Placental epithelial cell (primary cell): Measurements from ENCODE around the gene KRT33A. TPM values are rescaled to one million over a fixed set of nuclear protein-coding genes. Genes with fewer than 3 reads are reported as not detected.

ENCODE experiments used
- total RNA-seq: library from RNA; depleted of rRNA; stranded (reverse); fragments of >200 nt; gene quantifications from 2 replicates; pipeline ENCODE4 v1.2.3, GENCODE V29; 2012

Gene KRT33A
- not detected in 2 replicates for total RNA-seq

GRCh38 chr17:41350381-41350878, at the start of gene KRT33A:
Gene KRT33A (minus strand): TSS chr17:41350828. CDS start chr17:41350767, 61 bp downstream.

GRCh38 chr17:41396996-41397660, 46.5 kb upstream of the KRT33A start, which contains the start of gene KRT31:
Gene KRT31 (minus strand): TSS chr17:41397608. CDS start chr17:41397539, 69 bp downstream.

GRCh38 chr17:41381943-41382342, 31.3 kb upstream of the KRT33A start, which contains the start of gene KRT34:
Gene KRT34 (minus strand): TSS chr17:41382306. CDS start chr17:41382246, 60 bp downstream.

GRCh38 chr17:41369713-41370112, 19.1 kb upstream of the KRT33A start, which contains the start of gene KRT33B:
Gene KRT33B (minus strand): TSS chr17:41369813. CDS start chr17:41369750, 63 bp downstream.

GRCh38 chr17:41315204-41315794, 35.3 kb downstream of the KRT33A start, which contains the start of gene KRTAP17-1:
Gene KRTAP17-1 (minus strand): TSS chr17:41315710. CDS start chr17:41315650, 60 bp downstream.

GRCh38 chr17:41308918-41309359, 41.7 kb downstream of the KRT33A start, which contains the start of gene KRTAP16-1:
Gene KRTAP16-1 (minus strand): TSS chr17:41309309. CDS start chr17:41309253, 56 bp downstream.

GRCh38 chr17:41301916-41302901, 48.4 kb downstream of the KRT33A start, which contains the start of gene KRTAP29-1:
Gene KRTAP29-1 (minus strand): TSS chr17:41302851. CDS start chr17:41302851, 0 bp downstream.

Other genes with a start within 250 kb of the KRT33A start
- gene KRTAP4-16, start 248.6 kb downstream of the KRT33A start, total RNA-seq: not detected in 2 replicates
- gene KRTAP4-9, start 245.4 kb downstream of the KRT33A start, total RNA-seq: not detected in 2 replicates
- not detected in 2 replicates for gene KRTAP4-11, start 232.5 kb downstream of the KRT33A start, total RNA-seq
- gene KRTAP4-12, start 226.6 kb downstream of the KRT33A start, total RNA-seq: not detected in 2 replicates
- gene KRTAP4-6, start 210.3 kb downstream of the KRT33A start, total RNA-seq: not detected in 2 replicates
- not detected in 2 replicates for gene KRTAP4-5, start 201.0 kb downstream of the KRT33A start, total RNA-seq
- not detected in 2 replicates for gene KRTAP4-4, start 190.1 kb downstream of the KRT33A start, total RNA-seq
- gene KRTAP4-3, start 182.6 kb downstream of the KRT33A start, total RNA-seq: not detected in 2 replicates
- gene KRTAP4-2, start 172.6 kb downstream of the KRT33A start, total RNA-seq: not detected in 2 replicates
- gene KRTAP4-1, start 165.9 kb downstream of the KRT33A start, total RNA-seq: not detected in 2 replicates
- gene KRTAP9-1, start 160.9 kb downstream of the KRT33A start, total RNA-seq: not detected in 2 replicates
- gene KRTAP9-2, start 124.2 kb downstream of the KRT33A start, total RNA-seq: not detected in 2 replicates
- not detected in 2 replicates for gene KRTAP9-3, start 118.4 kb downstream of the KRT33A start, total RNA-seq
- gene KRTAP9-8, start 112.8 kb downstream of the KRT33A start, total RNA-seq: not detected in 2 replicates
- gene KRTAP9-4, start 101.1 kb downstream of the KRT33A start, total RNA-seq: not detected in 2 replicates
- not detected in 2 replicates for gene KRTAP9-9, start 95.4 kb downstream of the KRT33A start, total RNA-seq
- gene KRTAP9-6, start 85.5 kb downstream of the KRT33A start, total RNA-seq: not detected in 2 replicates
- gene KRTAP9-7, start 75.1 kb downstream of the KRT33A start, total RNA-seq: not detected in 2 replicates
- gene KRTAP29-1, start 48.0 kb downstream of the KRT33A start, total RNA-seq: not detected in 2 replicates
- not detected in 2 replicates for gene KRTAP16-1, start 41.5 kb downstream of the KRT33A start, total RNA-seq
- gene KRTAP17-1, start 35.1 kb downstream of the KRT33A start, total RNA-seq: not detected in 2 replicates
- gene KRT33B, start 19.0 kb upstream of the KRT33A start, total RNA-seq: 0.33 TPM in 1 of 2 replicates, not detected in the other
- 0.39 and 9.7 TPM in 2 replicates for gene KRT34, start 31.5 kb upstream of the KRT33A start, total RNA-seq
- gene KRT31, start 46.8 kb upstream of the KRT33A start, total RNA-seq: not detected in 2 replicates
- gene KRT37, start 73.8 kb upstream of the KRT33A start, total RNA-seq: not detected in 2 replicates
- not detected in 2 replicates for gene KRT38, start 90.2 kb upstream of the KRT33A start, total RNA-seq
- gene KRT32, start 116.6 kb upstream of the KRT33A start, total RNA-seq: not detected in 2 replicates
- gene KRT35, start 130.3 kb upstream of the KRT33A start, total RNA-seq: not detected in 2 replicates
- not detected in 2 replicates for gene KRT36, start 139.1 kb upstream of the KRT33A start, total RNA-seq
- under 0.01 and 2.5 TPM in 2 replicates for gene KRT13, start 154.8 kb upstream of the KRT33A start, total RNA-seq
- gene KRT15, start 168.1 kb upstream of the KRT33A start, total RNA-seq: 1.7 and 5.1 TPM in 2 replicates
- 6,370 and 8,085 TPM in 2 replicates for gene KRT19, start 177.5 kb upstream of the KRT33A start, total RNA-seq
- 0.39 and 0.87 TPM in 2 replicates for gene KRT9, start 221.2 kb upstream of the KRT33A start, total RNA-seq
- gene KRT14, start 236.1 kb upstream of the KRT33A start, total RNA-seq: 128 and 2,930 TPM in 2 replicates